HG03196 (cell line): Measurements from ENCODE around the gene PAOX.
"Not testable (repeated sequence)": the region's sequence is repeated elsewhere in the genome, so short reads cannot be mapped to it uniquely, and the experiment has no call there.

ENCODE experiments used
- ATAC-seq: cut with Tn5 transposase; IDR thresholded peaks from one replicate; pipeline ENCODE4 v1.9.1; 2021; ENCODE audit not compliant: unreplicated experiment

The PAOX gene

GRCh38 chr10:133403359-133403758 is 24.3 kb downstream of the PAOX start:
- ATAC-seq: no peak

GRCh38 chr10:133403784-133404183 is 24.7 kb downstream of the PAOX start:
- ATAC-seq: no peak

GRCh38 chr10:133405272-133405671 is 26.2 kb downstream of the PAOX start:
- no peak for ATAC-seq

DNA sequence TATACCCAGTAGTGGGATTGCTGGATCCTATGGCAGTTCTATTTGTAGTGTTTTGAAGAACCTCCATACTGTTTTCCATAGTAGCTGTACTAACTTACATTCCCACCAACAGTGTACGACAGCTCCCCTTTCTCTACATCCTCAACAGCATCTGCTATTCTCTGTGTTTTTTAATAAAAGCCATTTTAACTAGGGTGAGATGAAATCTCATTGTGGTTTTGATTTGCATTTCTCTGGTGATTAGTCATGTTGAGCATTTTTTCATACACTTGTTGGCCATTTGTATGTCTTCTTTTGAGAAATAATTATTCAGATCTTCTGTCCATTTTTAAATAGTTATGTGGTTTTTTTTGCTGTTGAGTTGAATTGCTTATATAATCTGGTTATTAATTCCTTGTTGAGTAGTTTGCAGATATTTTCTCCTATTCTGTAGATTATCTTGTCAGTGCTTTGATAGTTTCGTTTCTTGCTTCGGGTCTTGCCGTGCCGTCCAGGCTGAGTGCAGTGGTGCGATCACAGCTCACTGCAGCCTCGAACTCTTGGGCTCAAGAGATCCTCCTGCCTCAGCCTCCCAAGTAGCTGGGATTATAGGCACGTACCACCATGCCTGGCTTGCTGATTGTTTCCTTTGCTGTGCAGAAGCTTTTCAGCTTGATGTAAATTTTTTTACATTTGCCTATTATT is 26.9 kb downstream of the PAOX start:
- no peak for ATAC-seq

GRCh38 chr10:133411523-133412380 is 32.7 kb downstream of the PAOX start:
- no peak for ATAC-seq

DNA sequence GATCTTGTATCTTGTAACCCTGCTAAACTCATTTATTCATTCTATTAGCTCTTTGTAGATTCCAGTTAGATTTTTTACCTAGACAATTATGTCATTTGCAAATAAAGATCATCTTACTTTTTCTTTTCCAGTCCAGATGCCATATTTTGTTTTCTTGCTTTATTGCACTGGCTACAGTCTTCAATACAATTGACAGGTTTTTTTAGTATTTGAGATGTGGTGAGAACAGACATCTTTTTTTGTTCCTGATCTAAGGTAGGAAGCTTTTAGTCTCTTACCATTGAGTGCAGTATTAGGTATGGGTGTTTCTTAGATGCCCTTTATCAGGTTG is 33.3 kb downstream of the PAOX start:
- ATAC-seq: no peak

- ATAC-seq: not testable (repeated sequence)
Observed at GRCh38 chr10:133414401-133414800, 35.3 kb downstream of the PAOX start.

DNA sequence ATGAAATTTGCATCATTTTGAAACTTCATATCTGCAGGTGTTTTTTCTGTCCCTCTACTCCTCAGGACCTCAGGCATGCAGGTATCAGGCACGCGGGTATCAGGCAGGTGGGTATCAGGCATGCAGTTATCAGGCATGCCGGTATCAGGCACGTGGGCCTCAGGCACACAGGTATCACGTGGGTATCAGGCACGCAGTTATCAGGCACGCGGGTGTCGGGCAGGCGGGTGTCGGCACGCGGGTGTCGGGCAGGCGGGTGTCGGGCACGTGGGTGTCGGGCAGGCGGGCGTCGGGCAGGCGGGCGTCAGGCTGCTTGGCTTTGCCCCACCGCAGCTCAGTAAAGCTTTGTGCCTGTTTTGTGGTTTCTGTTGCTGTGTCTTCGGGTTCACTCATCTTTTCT is 36.7 kb downstream of the PAOX start:
- ATAC-seq: no peak

DNA sequence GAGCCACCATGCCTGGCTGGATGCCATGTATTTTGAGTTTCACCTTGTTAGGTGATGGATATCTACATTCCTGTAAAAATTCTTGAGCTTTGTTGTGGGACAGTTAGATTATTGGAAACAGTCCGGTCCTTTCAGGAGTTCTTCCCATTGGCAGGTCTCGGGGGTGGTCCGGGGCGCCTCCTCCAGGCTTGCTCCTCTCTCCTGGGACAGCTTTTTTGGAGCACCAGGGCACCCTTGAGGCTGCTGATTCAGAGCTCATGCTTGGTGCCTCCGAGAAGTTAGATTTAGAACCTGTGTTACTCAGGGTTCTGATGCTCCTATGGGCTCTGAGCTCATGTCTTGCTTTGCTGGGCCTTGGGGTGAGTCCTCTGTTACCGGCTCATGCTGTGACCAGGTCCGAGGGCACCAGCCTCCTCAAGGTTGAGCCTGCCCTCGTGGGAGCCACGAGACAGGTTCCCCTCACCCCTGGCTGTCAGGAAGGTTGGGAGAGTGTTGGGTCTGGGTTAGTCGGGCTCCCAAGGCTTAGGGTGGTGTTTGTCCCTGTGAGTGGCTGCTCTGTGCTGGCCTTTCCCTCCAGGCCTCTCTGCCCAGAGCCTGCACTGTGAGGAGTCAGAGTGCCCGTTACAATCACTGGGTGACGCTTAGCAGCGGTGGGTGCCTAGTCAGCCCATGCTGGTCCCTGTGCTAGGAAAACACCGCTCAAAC is 39.4 kb downstream of the PAOX start:
- no peak for ATAC-seq

GRCh38 chr10:133419211-133419950 is 40.3 kb downstream of the PAOX start:
- no peak for ATAC-seq

- ATAC-seq: no peak
Observed at GRCh38 chr10:133420028-133420427, 41.0 kb downstream of the PAOX start.

GRCh38 chr10:133420579-133420978 is 41.5 kb downstream of the PAOX start:
- no peak for ATAC-seq

- ATAC-seq: no peak
Observed at GRCh38 chr10:133421336-133422222, 42.5 kb downstream of the PAOX start.

GRCh38 chr10:133422223-133422806 is 43.3 kb downstream of the PAOX start:
- ATAC-seq: no peak

- ATAC-seq: no peak
Observed at GRCh38 chr10:133422807-133423771, 44.0 kb downstream of the PAOX start.

DNA sequence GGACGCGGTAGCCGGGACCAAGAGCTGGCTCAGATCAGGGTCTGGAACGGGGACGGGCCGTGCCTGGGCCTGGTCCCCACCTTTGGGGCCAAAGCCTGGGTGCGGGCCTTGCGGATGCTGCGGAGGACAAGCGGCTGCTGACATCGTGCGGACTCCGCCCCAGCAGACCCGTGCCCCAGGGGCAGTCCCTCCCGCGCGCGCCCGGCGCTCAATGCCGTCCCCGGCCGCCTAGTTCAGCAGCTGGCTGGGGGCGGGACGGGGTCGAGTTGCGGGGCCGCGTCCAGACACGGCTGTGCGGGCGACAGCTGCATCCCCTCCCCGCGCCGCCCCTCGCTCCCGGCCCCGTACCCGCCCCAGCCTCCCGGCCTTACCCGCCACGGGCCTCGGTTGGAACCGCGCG is 45.0 kb downstream of the PAOX start:
- ATAC-seq: not testable (repeated sequence)

DNA sequence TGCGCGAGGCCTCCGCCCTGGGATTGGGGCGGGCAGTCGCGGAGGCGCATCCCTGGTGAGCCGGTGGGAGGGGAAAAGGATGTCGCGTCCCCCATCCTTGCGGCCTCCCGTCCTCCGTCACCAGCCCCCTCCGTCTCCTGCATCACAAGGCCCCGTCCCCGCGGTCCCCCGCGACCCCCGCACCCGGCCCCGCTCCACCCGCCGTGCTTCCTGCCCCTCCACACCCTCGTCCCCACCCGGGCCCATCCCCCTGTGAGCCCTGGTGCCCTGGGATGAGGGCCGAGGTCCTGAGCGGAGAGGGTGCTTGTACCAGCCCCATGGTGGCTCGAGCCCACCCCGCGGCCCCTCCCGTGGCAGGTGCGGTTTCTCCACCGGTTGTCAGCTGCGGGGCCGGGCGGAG is 45.5 kb downstream of the PAOX start, which contains the start of gene SPRN:
Gene SPRN, minus strand, starts transcription at position 25 of the 400 bp plus-strand sequence. CDS start 944 bp downstream, outside the sequence.
- not testable (repeated sequence) for ATAC-seq

DNA sequence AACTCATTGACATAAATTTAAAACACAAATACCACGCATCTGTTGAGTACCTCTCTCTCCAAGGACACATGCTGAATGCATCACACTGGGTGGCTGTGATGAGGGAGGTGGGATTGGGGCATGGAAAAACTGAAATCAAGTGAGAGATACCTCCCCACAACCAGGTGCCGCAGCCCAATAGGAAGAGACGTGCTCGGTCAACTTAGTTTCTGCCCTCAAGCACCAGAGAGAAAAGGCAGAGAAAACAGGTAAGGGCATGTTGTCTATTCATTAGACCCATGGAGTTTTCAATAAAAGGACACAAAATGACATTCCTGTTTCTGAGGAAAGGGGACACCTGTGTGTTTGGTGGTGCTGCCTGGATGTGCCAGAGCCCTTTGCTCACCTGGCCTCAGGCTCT is 50.5 kb downstream of the PAOX start:
- not testable (repeated sequence) for ATAC-seq
